SIG-M5 treated with dmso at 0.1 percent for 504 hours (cell line): ENCODE results near the gene SLC47A2.
"Not testable (repeated sequence)": the region's sequence is repeated elsewhere in the genome, so short reads cannot be mapped to it uniquely, and the experiment has no call there.

Experiments
- DNase-seq: peaks from one replicate; lab custom pipeline; 2025; ENCODE audit not compliant: unreplicated experiment; lab: John Stamatoyannopoulos, UW

The SLC47A2 gene

GRCh38 chr17:19671433-19671832 is 45.0 kb downstream of the SLC47A2 start:
- DNase-seq = no peak

- DNase-seq = no peak
Observed at GRCh38 chr17:19670908-19671307, 45.5 kb downstream of the SLC47A2 start.

GRCh38 chr17:19669680-19670079 is 46.7 kb downstream of the SLC47A2 start:
- not testable (repeated sequence) for DNase-seq

- no peak for DNase-seq
Observed at GRCh38 chr17:19664821-19665181, 51.6 kb downstream of the SLC47A2 start.

GRCh38 chr17:19664136-19664820 is 52.1 kb downstream of the SLC47A2 start:
- no peak for DNase-seq

GRCh38 chr17:19663097-19663496 is 53.3 kb downstream of the SLC47A2 start:
- DNase-seq = no peak

GRCh38 chr17:19661121-19661520 is 55.3 kb downstream of the SLC47A2 start:
- no peak for DNase-seq

- DNase-seq = no peak
Observed at GRCh38 chr17:19660219-19660870, 56.0 kb downstream of the SLC47A2 start.

- no peak for DNase-seq
Observed at GRCh38 chr17:19659366-19660177, 56.8 kb downstream of the SLC47A2 start.

- no peak for DNase-seq
Observed at GRCh38 chr17:19656851-19657581, 59.4 kb downstream of the SLC47A2 start.

- no peak for DNase-seq
Observed at GRCh38 chr17:19656336-19656735, 60.0 kb downstream of the SLC47A2 start.

GRCh38 chr17:19654896-19655295 is 61.5 kb downstream of the SLC47A2 start:
- DNase-seq = no peak

- DNase-seq = no peak
Observed at GRCh38 chr17:19654342-19654886, 62.0 kb downstream of the SLC47A2 start.

- DNase-seq = no peak
Observed at GRCh38 chr17:19652595-19652994, 63.8 kb downstream of the SLC47A2 start.

- no peak for DNase-seq
Observed at GRCh38 chr17:19651451-19652238, 64.7 kb downstream of the SLC47A2 start.

GRCh38 chr17:19650826-19651225 is 65.6 kb downstream of the SLC47A2 start:
- no peak for DNase-seq

- no peak for DNase-seq
Observed at GRCh38 chr17:19649274-19649541, 67.2 kb downstream of the SLC47A2 start.

- peak; percentile 90 for DNase-seq
Observed at GRCh38 chr17:19648475-19649273, 67.7 kb downstream of the SLC47A2 start, which contains the start of gene ALDH3A2. Gene ALDH3A2 (plus strand): TSS chr17:19648751. CDS start chr17:19648972, 221 bp downstream.

GRCh38 chr17:19647697-19648474 is 68.5 kb downstream of the SLC47A2 start:
- DNase-seq = peak; percentile 80
